ENCODE results near the gene INTU. TPM values are rescaled to one million over a fixed set of nuclear protein-coding genes. Genes with fewer than 3 reads are reported as not detected.

Gene INTU
- total RNA-seq, 1 experiment from 2014 or later = 2.4 TPM

GRCh38 chr4:127741247-127741646, 108.5 kb downstream of the INTU start:
- no peak for DNase-seq (ENCODE audit: low spot score)

- no peak for DNase-seq (ENCODE audit: low spot score)
These were observed 115.1 kb downstream of the INTU start for GRCh38 chr4:127747883-127748282.

GRCh38 chr4:127748957-127749356, 116.2 kb downstream of the INTU start:
- DNase-seq (ENCODE audit: low spot score) = no peak

- DNase-seq (ENCODE audit: low spot score) = no peak
These were observed 124.1 kb downstream of the INTU start for GRCh38 chr4:127756906-127757305.

- no peak for DNase-seq (ENCODE audit: low spot score)
These were observed 126.6 kb downstream of the INTU start for GRCh38 chr4:127759228-127759820.

GRCh38 chr4:127759893-127760292, 127.1 kb downstream of the INTU start:
- peak; percentile 9 for DNase-seq (ENCODE audit: low spot score)

- DNase-seq (ENCODE audit: low spot score) = no peak
These were observed 138.9 kb downstream of the INTU start for GRCh38 chr4:127771535-127772275.

GRCh38 chr4:127772769-127773671, 140.3 kb downstream of the INTU start:
- DNase-seq (ENCODE audit: low spot score) = no peak

GRCh38 chr4:127775843-127776242, 143.1 kb downstream of the INTU start:
- DNase-seq (ENCODE audit: low spot score) = no peak

Other genes with a start within 250 kb of the INTU start
- not detected in 2 replicates for gene SLC25A31, start 97.4 kb downstream of the INTU start, total RNA-seq (2014; rRNA removed; shearing (Covaris generic))
- gene HSPA4L, start 149.4 kb downstream of the INTU start, total RNA-seq (2014; rRNA removed; shearing (Covaris generic)) = 7.7 and 8.1 TPM in 2 replicates
- gene PLK4, start 247.9 kb downstream of the INTU start, total RNA-seq (2014; rRNA removed; shearing (Covaris generic)) = 42.6 and 45.5 TPM in 2 replicates

All from HT-29 (cell line).